Measurements from ENCODE around the gene TBCCD1. TPM values are rescaled to one million over a fixed set of nuclear protein-coding genes. Genes with fewer than 3 reads are reported as not detected.
"Not testable (repeated sequence)": the region's sequence is repeated elsewhere in the genome, so short reads cannot be mapped to it uniquely, and the experiment has no call there.

TBCCD1 gene
- total RNA-seq, 1 donor from 2014 or later = 13.5 TPM

DNA sequence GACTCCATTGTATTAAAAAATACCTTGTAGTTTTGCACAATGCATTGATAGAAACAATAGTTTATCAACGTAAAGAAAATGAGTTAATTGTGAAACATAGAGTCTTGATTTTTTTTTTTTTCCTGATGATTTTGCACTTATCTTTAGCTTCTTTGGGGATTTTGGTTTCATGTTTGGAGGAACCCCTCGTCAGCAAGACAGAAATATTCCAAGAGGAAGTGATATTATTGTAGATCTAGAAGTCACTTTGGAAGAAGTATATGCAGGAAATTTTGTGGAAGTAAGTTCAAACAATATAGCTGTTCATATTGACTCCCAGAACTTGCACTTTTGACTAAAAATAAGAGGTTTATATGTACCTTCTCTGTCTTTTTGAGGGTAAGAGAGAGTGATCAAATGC is 10.4 kb upstream of the TBCCD1 start:
- Mint-ChIP-seq H3K36me3 (ENCODE audit: insufficient read depth) (peaks cover 19% of the 10 kb centered on the region), H3K27me3 (no peaks in the 10 kb centered on the region), H3K4me1 (ENCODE audit: low read depth) (no peaks in the 10 kb centered on the region), H3K4me3 (ENCODE audit: low read depth) (no peak overlapping the region), H3K27ac (no peak overlapping the region), H3K9me3 (ENCODE audit: low read depth) (no peaks in the 10 kb centered on the region)
- no peak for DNase-seq (ENCODE audit: low spot score, unreplicated experiment)
- no peak for TF ChIP-seq CTCF (IDR thresholded peaks at IDR 0.05; ENCODE audit: unreplicated experiment)

DNA sequence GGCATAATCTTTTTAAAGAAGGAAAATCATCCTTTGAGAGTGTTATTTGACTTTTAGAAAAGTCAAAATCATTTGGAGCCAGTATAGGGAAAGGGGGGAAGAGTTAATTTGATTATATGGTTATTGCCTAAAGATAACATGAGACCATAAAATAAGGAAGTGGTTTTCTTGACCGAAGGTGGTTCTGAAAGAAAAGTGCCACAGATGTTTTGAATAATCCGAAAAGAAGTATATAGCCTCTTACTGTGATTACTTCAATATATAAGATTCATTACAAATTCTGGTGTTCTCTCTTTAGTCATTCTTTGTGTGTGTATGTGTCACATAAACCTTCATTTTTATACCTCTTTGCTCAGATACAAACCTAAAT is 4.5 kb upstream of the TBCCD1 start:
- Mint-ChIP-seq H3K9me3 (ENCODE audit: low read depth) (no peaks in the 10 kb centered on the region), H3K27ac (peak overlapping the region; percentile 90), H3K4me3 (ENCODE audit: low read depth) (peak overlapping the region; percentile 92), H3K4me1 (ENCODE audit: low read depth) (peaks cover 22% of the 10 kb centered on the region), H3K36me3 (ENCODE audit: insufficient read depth) (peaks cover 13% of the 10 kb centered on the region), H3K27me3 (no peaks in the 10 kb centered on the region)
- DNase-seq (ENCODE audit: low spot score, unreplicated experiment) = no peak
- TF ChIP-seq CTCF (IDR thresholded peaks at IDR 0.05; ENCODE audit: unreplicated experiment) = no peak

- Mint-ChIP-seq H3K36me3 (ENCODE audit: insufficient read depth) (peaks cover 13% of the 10 kb centered on the region), H3K4me1 (ENCODE audit: low read depth) (peaks cover 26% of the 10 kb centered on the region), H3K27me3 (no peaks in the 10 kb centered on the region), H3K9me3 (ENCODE audit: low read depth) (no peaks in the 10 kb centered on the region), H3K27ac (peak overlapping the region; percentile 90), H3K4me3 (ENCODE audit: low read depth) (peak overlapping the region; percentile 92)
- no peak for DNase-seq (ENCODE audit: low spot score, unreplicated experiment)
- TF ChIP-seq CTCF (IDR thresholded peaks at IDR 0.05; ENCODE audit: unreplicated experiment) = no peak
Observed at GRCh38 chr3:186570941-186571643, 4.0 kb upstream of the TBCCD1 start.

DNA sequence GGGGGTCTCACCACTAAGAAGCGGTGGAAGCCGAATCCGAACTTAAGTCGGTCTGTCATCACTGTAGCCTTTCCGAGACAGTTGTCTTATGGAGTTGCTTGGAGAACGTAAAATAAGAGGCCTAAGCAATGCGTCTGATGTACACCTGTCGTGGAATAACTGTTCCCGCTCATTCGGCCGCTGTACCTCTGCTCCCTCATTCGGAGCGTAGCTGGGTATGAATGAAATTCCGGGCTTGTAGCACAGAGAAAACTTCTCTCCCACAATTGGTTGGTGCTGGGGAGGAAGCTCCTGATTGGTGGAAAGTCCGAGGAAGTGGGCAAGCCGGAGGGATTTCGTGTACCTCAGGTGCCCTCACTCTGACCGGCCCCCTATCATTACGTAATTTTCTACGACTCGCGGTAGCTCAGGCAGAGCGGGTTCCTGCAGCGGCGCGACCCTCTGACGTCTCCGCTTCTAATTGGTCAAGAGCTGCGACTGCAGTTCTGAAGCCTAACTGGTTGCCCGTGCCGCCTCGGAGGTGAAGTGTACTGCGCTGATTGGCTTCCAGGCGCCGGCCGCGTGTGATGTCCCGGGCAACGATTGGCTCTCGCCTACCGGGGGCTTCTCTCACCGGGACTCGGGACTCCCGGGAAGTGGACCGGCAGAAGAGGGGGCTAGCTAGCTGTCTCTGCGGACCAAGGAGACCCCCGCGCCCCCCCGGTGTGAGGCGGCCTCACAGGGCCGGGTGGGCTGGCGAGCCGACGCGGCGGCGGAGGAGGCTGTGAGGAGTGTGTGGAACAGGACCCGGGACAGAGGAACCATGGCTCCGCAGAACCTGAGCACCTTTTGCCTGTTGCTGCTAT is 3.2 kb upstream of the TBCCD1 start, which contains the start of gene DNAJB11:
Gene DNAJB11, plus strand, starts transcription at position 625 of the 845 bp plus-strand sequence. Its CDS starts 178 bp downstream, at position 803.
- Mint-ChIP-seq H3K36me3 (ENCODE audit: insufficient read depth) (peaks cover 7% of the 10 kb centered on the region), H3K4me3 (ENCODE audit: low read depth) (peak within 1 kb of the TSS; percentile 92), H3K9me3 (ENCODE audit: low read depth) (no peaks in the 10 kb centered on the region), H3K4me1 (ENCODE audit: low read depth) (peaks cover 26% of the 10 kb centered on the region), H3K27ac (peak within 1 kb of the TSS; percentile 98), H3K27me3 (no peaks in the 10 kb centered on the region)
- no peak for TF ChIP-seq CTCF (IDR thresholded peaks at IDR 0.05; ENCODE audit: unreplicated experiment)
- peak; percentile 98 for DNase-seq (ENCODE audit: low spot score, unreplicated experiment)

- H3K4me1 Mint-ChIP-seq (ENCODE audit: low read depth) = peaks cover 26% of the 10 kb centered on the region
- no peak for TF ChIP-seq CTCF (IDR thresholded peaks at IDR 0.05; ENCODE audit: unreplicated experiment)
- DNase-seq (ENCODE audit: low spot score, unreplicated experiment) = no peak
- peak overlapping the region; percentile 92 for H3K4me3 Mint-ChIP-seq (ENCODE audit: low read depth)
- H3K36me3 Mint-ChIP-seq (ENCODE audit: insufficient read depth) = peaks cover 6% of the 10 kb centered on the region
- H3K9me3 Mint-ChIP-seq (ENCODE audit: low read depth) = no peaks in the 10 kb centered on the region
- H3K27ac Mint-ChIP-seq = peak overlapping the region; percentile 98
- no peaks in the 10 kb centered on the region for H3K27me3 Mint-ChIP-seq
Observed at GRCh38 chr3:186569779-186570095, 2.6 kb upstream of the TBCCD1 start.

- not testable (repeated sequence) for DNase-seq (ENCODE audit: low spot score, unreplicated experiment); H3K27me3 Mint-ChIP-seq; H3K36me3 Mint-ChIP-seq (ENCODE audit: insufficient read depth); H3K27ac Mint-ChIP-seq; H3K9me3 Mint-ChIP-seq (ENCODE audit: low read depth)
- H3K4me1 Mint-ChIP-seq (ENCODE audit: low read depth) = peaks cover 26% of the 10 kb centered on the region
- peak overlapping the region; percentile 92 for H3K4me3 Mint-ChIP-seq (ENCODE audit: low read depth)
Observed at GRCh38 chr3:186569361-186569760, 2.2 kb upstream of the TBCCD1 start.
